HEK293 (cell line): ENCODE results near the gene CERS4.

ENCODE experiments used
- BCL6B ChIP-seq: fragments of 450-650 bp; formaldehyde crosslinking; IDR thresholded peaks from 2 replicates; pipeline ENCODE4 v1.5.1; 2017; ENCODE audit warnings: missing biosample characterization, missing genetic modification characterization
- GFI1B ChIP-seq: fragments of 450-650 bp; formaldehyde crosslinking; IDR thresholded peaks from 2 replicates; pipeline ENCODE4 v1.5.1; 2016; ENCODE audit warnings: missing biosample characterization, missing genetic modification characterization
- GLI4 ChIP-seq: fragments of 450-650 bp; formaldehyde crosslinking; IDR thresholded peaks from 2 replicates; pipeline ENCODE4 v1.5.1; 2016; ENCODE audit warnings: missing biosample characterization, missing genetic modification characterization
- GLIS1 ChIP-seq: fragments of 450-650 bp; formaldehyde crosslinking; IDR thresholded peaks from 2 replicates; pipeline ENCODE4 v1.5.1; 2016; ENCODE audit warnings: missing biosample characterization, missing genetic modification characterization
- KLF7 ChIP-seq: fragments of 450-650 bp; formaldehyde crosslinking; IDR thresholded peaks from 2 replicates; pipeline ENCODE4 v1.5.1; 2016; ENCODE audit warnings: missing biosample characterization, missing genetic modification characterization, borderline replicate concordance
- KLF9 ChIP-seq: fragments of 450-650 bp; formaldehyde crosslinking; IDR thresholded peaks from 2 replicates; pipeline ENCODE4 v1.5.1; 2016; ENCODE audit warnings: missing biosample characterization, missing genetic modification characterization, low read depth
- PATZ1 ChIP-seq: fragments of 450-650 bp; formaldehyde crosslinking; IDR thresholded peaks from 2 replicates; pipeline ENCODE4 v1.5.1; 2016; ENCODE audit warnings: missing biosample characterization, missing genetic modification characterization
- PBX3 ChIP-seq: sonication (generic); formaldehyde crosslinking; IDR thresholded peaks from 2 replicates; pipeline ENCODE4 v1.8.1; 2022; ENCODE audit warnings: mild to moderate bottlenecking, moderate library complexity, missing genetic modification reagents
- SCRT1 ChIP-seq: fragments of 450-650 bp; formaldehyde crosslinking; IDR thresholded peaks from 2 replicates; pipeline ENCODE4 v1.5.1; 2016; ENCODE audit warnings: missing biosample characterization, missing genetic modification characterization, borderline replicate concordance
- SCRT2 ChIP-seq: fragments of 450-650 bp; formaldehyde crosslinking; IDR thresholded peaks from 2 replicates; pipeline ENCODE4 v1.5.1; 2016; ENCODE audit warnings: missing biosample characterization, missing genetic modification characterization
- TRIM28 ChIP-seq: IDR thresholded peaks from 2 replicates; pipeline ENCODE4 v1.6.1; 2011; ENCODE audit warnings: low read length, control low read depth, borderline replicate concordance
- TSHZ1 ChIP-seq: fragments of 450-650 bp; formaldehyde crosslinking; IDR thresholded peaks from 2 replicates; pipeline ENCODE4 v1.5.1; 2016; ENCODE audit warnings: missing biosample characterization, missing genetic modification characterization, borderline replicate concordance
- YY2 ChIP-seq: fragments of 450-650 bp; formaldehyde crosslinking; IDR thresholded peaks from 2 replicates; pipeline ENCODE4 v1.5.1; 2016; ENCODE audit warnings: missing biosample characterization, missing genetic modification characterization
- ZBTB44 ChIP-seq: fragments of 450-650 bp; IDR thresholded peaks from 2 replicates; pipeline ENCODE4 v1.5.1; 2018; ENCODE audit warnings: missing biosample characterization, mild to moderate bottlenecking, missing genetic modification characterization
- ZBTB6 ChIP-seq: fragments of 450-650 bp; formaldehyde crosslinking; IDR thresholded peaks from 2 replicates; pipeline ENCODE4 v1.5.1; 2017; ENCODE audit warnings: missing biosample characterization, missing genetic modification characterization
- ZFHX2 ChIP-seq: fragments of 450-650 bp; formaldehyde crosslinking; conservative IDR thresholded peaks from 2 replicates; pipeline ENCODE4 v1.5.1; 2016; ENCODE audit warnings: missing biosample characterization, missing genetic modification characterization
- ZFP3 ChIP-seq: fragments of 450-650 bp; formaldehyde crosslinking; IDR thresholded peaks from 2 replicates; pipeline ENCODE4 v1.5.1; 2016; ENCODE audit warnings: low read depth, missing biosample characterization, missing genetic modification characterization
- ZFP69B ChIP-seq: fragments of 450-650 bp; formaldehyde crosslinking; IDR thresholded peaks from 2 replicates; pipeline ENCODE4 v1.5.1; 2016; ENCODE audit warnings: missing biosample characterization, missing genetic modification characterization
- ZNF10 ChIP-seq: fragments of 450-650 bp; formaldehyde crosslinking; IDR thresholded peaks from 2 replicates; pipeline ENCODE4 v1.5.1; 2017; ENCODE audit warnings: missing biosample characterization, missing genetic modification characterization
- ZNF16 ChIP-seq: fragments of 450-650 bp; formaldehyde crosslinking; IDR thresholded peaks from 2 replicates; pipeline ENCODE4 v1.5.1; 2016; ENCODE audit warnings: low read depth, missing biosample characterization, missing genetic modification characterization
- ZNF274 ChIP-seq, 2 experiments: fragments of 200-500 bp in 1 of 2; fragments of 450-650 bp in 1 of 2; sonication (Bioruptor generic) in 1 of 2; formaldehyde crosslinking in 1 of 2; IDR thresholded peaks; 2 replicates each; pipeline versions ENCODE4 v1.5.1 to v1.6.1; 2014 to 2016; ENCODE audit warnings: borderline replicate concordance in 1 of 2, inconsistent platforms in 1 of 2, low read length in 1 of 2, missing biosample characterization in 1 of 2, missing genetic modification characterization in 1 of 2
- ZNF350 ChIP-seq: fragments of 450-650 bp; formaldehyde crosslinking; IDR thresholded peaks from 2 replicates; pipeline ENCODE4 v1.5.0; 2017; ENCODE audit warnings: missing biosample characterization, mild to moderate bottlenecking, missing genetic modification characterization
- ZNF416 ChIP-seq: fragments of 450-650 bp; formaldehyde crosslinking; IDR thresholded peaks from 2 replicates; pipeline ENCODE4 v1.5.1; 2016; ENCODE audit warnings: missing biosample characterization, missing genetic modification characterization
- ZNF473 ChIP-seq: fragments of 450-650 bp; formaldehyde crosslinking; IDR thresholded peaks from 2 replicates; pipeline ENCODE4 v1.5.1; 2017; ENCODE audit warnings: missing biosample characterization, missing genetic modification characterization
- ZNF529 ChIP-seq: fragments of 450-650 bp; formaldehyde crosslinking; IDR thresholded peaks from 2 replicates; pipeline ENCODE4 v1.5.1; 2017; ENCODE audit warnings: missing genetic modification characterization, missing biosample characterization; ENCODE audit not compliant: insufficient replicate concordance
- ZNF670 ChIP-seq: fragments of 450-650 bp; formaldehyde crosslinking; IDR thresholded peaks from 2 replicates; pipeline ENCODE4 v1.5.1; 2016; ENCODE audit warnings: missing biosample characterization, missing genetic modification characterization, low read depth
- ZNF843 ChIP-seq: fragments of 450-650 bp; formaldehyde crosslinking; IDR thresholded peaks from 2 replicates; pipeline ENCODE4 v1.5.1; 2016; ENCODE audit warnings: missing biosample characterization, missing genetic modification characterization

Gene CERS4

GRCh38 chr19:8307965-8308866, 99.0 kb downstream of the CERS4 start, which contains the start of gene CD320 (continued):
- TF ChIP-seq ZBTB44 (tag by site-specific recombination) (peak; percentile 64; the same call in 1 of the 2 replicates), ZFHX2 (tag by site-specific recombination) (peak; percentile 33; the same call in 1 of the 2 replicates), BCL6B (tag by site-specific recombination) (no peak), KLF9 (tag by site-specific recombination) (peak; percentile 91), ZNF350 (tag by site-specific recombination) (no peak), ZNF529 (no peak), ZNF16 (tag by site-specific recombination) (no peak), ZNF843 (peak; percentile 66; the same call in 1 of the 2 replicates), ZBTB6 (tag by site-specific recombination) (no peak), TRIM28 (peak; percentile 76; the same call in 1 of the 2 replicates), ZNF416 (no peak), GLIS1 (peak; percentile 66), GFI1B (tag by site-specific recombination) (no peak), PBX3 (CRISPR knock-in tag) (peak; percentile 97), ZFP3 (tag by site-specific recombination) (no peak), PATZ1 (0 out of 2 replicates have a peak, but pooled peaks have one; percentile 47), GLI4 (tag by site-specific recombination) (no peak), ZNF473 (tag by site-specific recombination) (no peak), YY2 (tag by site-specific recombination) (no peak), SCRT2 (tag by site-specific recombination) (peak; percentile 28; the same call in 1 of the 2 replicates), ZFP69B (tag by site-specific recombination) (peak; percentile 81), ZNF274 (IDR thresholded peaks at IDR 0.05; ENCODE audit: low read length) (no peak), ZNF274 (tag by site-specific recombination; IDR thresholded peaks at IDR 0.05; ENCODE audit: borderline replicate concordance) (no peak), ZNF670 (no peak), ZNF10 (tag by site-specific recombination) (0 out of 2 replicates have a peak, but pooled peaks have one; percentile 9), TSHZ1 (tag by site-specific recombination) (no peak; the same call in 1 of the 2 replicates), KLF7 (tag by site-specific recombination) (peak; percentile 82; the same call in 1 of the 2 replicates), SCRT1 (tag by site-specific recombination) (no peak; the same call in 1 of the 2 replicates)
